GM21825 (cell line): ENCODE data around the gene SERPINE2.
"Not testable (repeated sequence)": the region's sequence is repeated elsewhere in the genome, so short reads cannot be mapped to it uniquely, and the experiment has no call there.

Experiments
- ATAC-seq: cut with Tn5 transposase; IDR thresholded peaks from one replicate; pipeline ENCODE4 v1.9.1; 2021; ENCODE audit warnings: mild to moderate bottlenecking, moderate library complexity; ENCODE audit not compliant: unreplicated experiment

SERPINE2 gene

GRCh38 chr2:223944166-223944702 lies 94.9 kb downstream of the SERPINE2 start:
- ATAC-seq, result peak; percentile 24

GRCh38 chr2:223943561-223944008 lies 95.5 kb downstream of the SERPINE2 start:
- no peak for ATAC-seq

GRCh38 chr2:223943135-223943534 lies 96.0 kb downstream of the SERPINE2 start:
- no peak for ATAC-seq

GRCh38 chr2:223941579-223942277 lies 97.4 kb downstream of the SERPINE2 start:
- ATAC-seq, result peak; percentile 40

- not testable (repeated sequence) for ATAC-seq
Observed at GRCh38 chr2:223939438-223939837, 99.6 kb downstream of the SERPINE2 start.

GRCh38 chr2:223937535-223937934 lies 101.6 kb downstream of the SERPINE2 start:
- ATAC-seq, result no peak

- ATAC-seq, result no peak
Observed at GRCh38 chr2:223936862-223937326, 102.2 kb downstream of the SERPINE2 start.

GRCh38 chr2:223935459-223936125 lies 103.5 kb downstream of the SERPINE2 start:
- ATAC-seq, result no peak

- ATAC-seq, result no peak
Observed at GRCh38 chr2:223934870-223935269, 104.2 kb downstream of the SERPINE2 start.

GRCh38 chr2:223932816-223933800 lies 106.0 kb downstream of the SERPINE2 start:
- no peak for ATAC-seq

GRCh38 chr2:223930103-223930976 lies 108.7 kb downstream of the SERPINE2 start:
- ATAC-seq, result no peak

GRCh38 chr2:223929571-223930102 lies 109.4 kb downstream of the SERPINE2 start:
- no peak for ATAC-seq

- no peak for ATAC-seq
Observed at GRCh38 chr2:223928113-223929006, 110.7 kb downstream of the SERPINE2 start.

GRCh38 chr2:223925106-223925505 lies 114.0 kb downstream of the SERPINE2 start:
- ATAC-seq, result no peak
